Measurements from ENCODE around the gene TMEM87B. TPM values are rescaled to one million over a fixed set of nuclear protein-coding genes. Genes with fewer than 3 reads are reported as not detected.
A peak's percentile ranks its signal among the peaks of the same experiment; 100 is the strongest.

TMEM87B gene
- total and polyA plus RNA-seq, 2 experiments from 2014 or later: 32.1 to 42.4 TPM

- no peak overlapping the region for H3K4me3 ChIP-seq
- H3K27me3 ChIP-seq (replicated peaks; ENCODE audit: insufficient read depth): no peaks in the 10 kb centered on the region
- no peak overlapping the region for H3K4me2 ChIP-seq (ENCODE audit: unreplicated experiment)
- H4K20me1 ChIP-seq (ENCODE audit: insufficient read depth): no peaks in the 10 kb centered on the region
- no peak overlapping the region for H3K27ac ChIP-seq
- H3K9ac ChIP-seq: no peak overlapping the region
- no peaks in the 10 kb centered on the region for H3K9me2 ChIP-seq (ENCODE audit: insufficient read depth)
- peaks cover 10% of the 10 kb centered on the region for H3F3A ChIP-seq (ENCODE audit: insufficient read depth)
- 17 to 19% methylated on average over 3 of the region's 3 CpGs for WGBS, 2 experiments (ENCODE audit: low coverage in 1 of 2, low lambda C conversion rate in 2 of 2, missing lambda C conversion rate in 2 of 2)
- in situ Hi-C loops (cut with MboI): no loop called here
- TF ChIP-seq EZH2 (IDR thresholded peaks at IDR 0.05; ENCODE audit: insufficient read depth, poor library complexity, severe bottlenecking) (no peak), EZH2phosphoT487 (IDR thresholded peaks at IDR 0.05; ENCODE audit: insufficient read depth, low read depth) (no peak)
- H3K9me3 ChIP-seq (ENCODE audit: low read depth): peaks cover 5% of the 10 kb centered on the region
- no peaks in the 10 kb centered on the region for H3K4me1 ChIP-seq (ENCODE audit: insufficient read depth)
- DNase-seq: peak; percentile 66
- H2AFZ ChIP-seq: no peak overlapping the region
- H3K36me3 ChIP-seq (ENCODE audit: low read depth): no peaks in the 10 kb centered on the region
- H3K79me2 ChIP-seq (ENCODE audit: insufficient read depth): peaks cover 12% of the 10 kb centered on the region; the same call in 1 of the 2 replicates
These were observed 6.2 kb upstream of the TMEM87B start for GRCh38 chr2:112048887-112049286.

- no peak for DNase-seq
- Histone ChIP-seq H2AFZ (no peak overlapping the region), H3K9me3 (ENCODE audit: low read depth) (peaks cover 5% of the 10 kb centered on the region), H4K20me1 (ENCODE audit: insufficient read depth) (no peaks in the 10 kb centered on the region), H3F3A (ENCODE audit: insufficient read depth) (peaks cover 12% of the 10 kb centered on the region), H3K9ac (no peak overlapping the region), H3K79me2 (ENCODE audit: insufficient read depth) (peaks cover 12% of the 10 kb centered on the region; the same call in 1 of the 2 replicates), H3K9me2 (ENCODE audit: insufficient read depth) (no peaks in the 10 kb centered on the region), H3K27me3 (replicated peaks; ENCODE audit: insufficient read depth) (no peaks in the 10 kb centered on the region), H3K4me1 (ENCODE audit: insufficient read depth) (no peaks in the 10 kb centered on the region), H3K4me3 (no peak overlapping the region), H3K36me3 (ENCODE audit: low read depth) (no peaks in the 10 kb centered on the region), H3K4me2 (ENCODE audit: unreplicated experiment) (no peak overlapping the region), H3K27ac (no peak overlapping the region)
- WGBS, 2 experiments (ENCODE audit: low coverage in 1 of 2, low lambda C conversion rate in 2 of 2, missing lambda C conversion rate in 2 of 2): 100% methylated on average over 1 of the region's 1 CpG
- no peak for TF ChIP-seq EZH2 (IDR thresholded peaks at IDR 0.05; ENCODE audit: insufficient read depth, poor library complexity, severe bottlenecking)
- no peak for TF ChIP-seq EZH2phosphoT487 (IDR thresholded peaks at IDR 0.05; ENCODE audit: insufficient read depth, low read depth)
- in situ Hi-C loops (cut with MboI): no loop called here
These were observed 4.8 kb upstream of the TMEM87B start for GRCh38 chr2:112050316-112050715.

- Histone ChIP-seq H3K27ac (peak overlapping the region; percentile 32), H3K36me3 (ENCODE audit: low read depth) (no peaks in the 10 kb centered on the region), H2AFZ (peak overlapping the region; percentile 70), H3K4me3 (peak overlapping the region; percentile 70), H4K20me1 (ENCODE audit: insufficient read depth) (no peaks in the 10 kb centered on the region), H3K4me1 (ENCODE audit: insufficient read depth) (peaks cover 20% of the 10 kb centered on the region), H3K9me3 (ENCODE audit: low read depth) (no peaks in the 10 kb centered on the region), H3K9me2 (ENCODE audit: insufficient read depth) (no peaks in the 10 kb centered on the region), H3K4me2 (ENCODE audit: unreplicated experiment) (peak overlapping the region; percentile 92), H3K9ac (peak overlapping the region; percentile 53), H3K27me3 (replicated peaks; ENCODE audit: insufficient read depth) (no peaks in the 10 kb centered on the region), H3K79me2 (ENCODE audit: insufficient read depth) (peaks cover 38% of the 10 kb centered on the region), H3F3A (ENCODE audit: insufficient read depth) (peaks cover 26% of the 10 kb centered on the region)
- in situ Hi-C loops (cut with MboI): no loop called here
- DNase-seq: peak; percentile 97
- no peak for TF ChIP-seq EZH2 (IDR thresholded peaks at IDR 0.05; ENCODE audit: insufficient read depth, poor library complexity, severe bottlenecking)
- no peak for TF ChIP-seq EZH2phosphoT487 (IDR thresholded peaks at IDR 0.05; ENCODE audit: insufficient read depth, low read depth)
- WGBS, 2 experiments (ENCODE audit: low coverage in 1 of 2, low lambda C conversion rate in 2 of 2, missing lambda C conversion rate in 2 of 2): 1% methylated on average over 15 to 60 of the region's 62 CpGs
These were observed 887 bp upstream of the TMEM87B start for GRCh38 chr2:112053917-112054846.

- no peaks in the 10 kb centered on the region for H3K9me3 ChIP-seq (ENCODE audit: low read depth)
- in situ Hi-C loops (cut with MboI): no loop called here
- peak overlapping the region; percentile 88 for H3K4me2 ChIP-seq (ENCODE audit: unreplicated experiment)
- H2AFZ ChIP-seq: peak overlapping the region; percentile 64
- DNase-seq: peak; percentile 95
- TF ChIP-seq EZH2 (IDR thresholded peaks at IDR 0.05; ENCODE audit: insufficient read depth, poor library complexity, severe bottlenecking) (no peak), EZH2phosphoT487 (IDR thresholded peaks at IDR 0.05; ENCODE audit: insufficient read depth, low read depth) (no peak)
- WGBS, 2 experiments (ENCODE audit: low coverage in 1 of 2, low lambda C conversion rate in 2 of 2, missing lambda C conversion rate in 2 of 2): 1 to 2% methylated on average over 23 to 42 of the region's 42 CpGs
- peaks cover 6% of the 10 kb centered on the region; the same call in 1 of the 2 replicates for H3K36me3 ChIP-seq (ENCODE audit: low read depth)
- H3K9ac ChIP-seq: peak overlapping the region; percentile 94
- H3K4me3 ChIP-seq: peak overlapping the region; percentile 86
- H3K27ac ChIP-seq: peak overlapping the region; percentile 92
- no peaks in the 10 kb centered on the region for H3K9me2 ChIP-seq (ENCODE audit: insufficient read depth)
- no peaks in the 10 kb centered on the region for H3K27me3 ChIP-seq (replicated peaks; ENCODE audit: insufficient read depth)
- peaks cover 56% of the 10 kb centered on the region for H3K79me2 ChIP-seq (ENCODE audit: insufficient read depth)
- no peaks in the 10 kb centered on the region for H4K20me1 ChIP-seq (ENCODE audit: insufficient read depth)
- H3F3A ChIP-seq (ENCODE audit: insufficient read depth): peaks cover 22% of the 10 kb centered on the region
- peaks cover 20% of the 10 kb centered on the region for H3K4me1 ChIP-seq (ENCODE audit: insufficient read depth)
These were observed 909 bp downstream of the TMEM87B start for GRCh38 chr2:112055730-112056625.

Data from GM23248 (cell line).